Measurements from ENCODE around the gene BIRC2. TPM values are rescaled to one million over a fixed set of nuclear protein-coding genes. Genes with fewer than 3 reads are reported as not detected.
"Not testable (repeated sequence)": the region's sequence is repeated elsewhere in the genome, so short reads cannot be mapped to it uniquely, and the experiment has no call there.

BIRC2 gene
- total and polyA plus RNA-seq, 2 experiments from 2014 or later: 15.3 to 25.2 TPM

GRCh38 chr11:102338479-102339010 lies 8.5 kb upstream of the BIRC2 start (continued):
- TF ChIP-seq ETS1 (IDR thresholded peaks at IDR 0.05): no peak
- TF ChIP-seq POLR2AphosphoS5 (IDR thresholded peaks at IDR 0.05; ENCODE audit: low read depth): no peak

- H3K27me3 ChIP-seq (ENCODE audit: insufficient read depth); H3K36me3 Mint-ChIP-seq (ENCODE audit: low read depth); H3K4me3 ChIP-seq; H3K36me3 ChIP-seq (ENCODE audit: insufficient read depth); DNase-seq (ENCODE audit: low spot score); H3K9me2 ChIP-seq (ENCODE audit: insufficient read depth); H2AFZ ChIP-seq; H3K4me3 Mint-ChIP-seq; H3K27ac Mint-ChIP-seq; H3K79me2 ChIP-seq (replicated peaks; ENCODE audit: insufficient read depth); H3K9me3 Mint-ChIP-seq; H3K4me1 Mint-ChIP-seq; H3F3A ChIP-seq (replicated peaks; ENCODE audit: low read depth); H3K27me3 Mint-ChIP-seq (ENCODE audit: insufficient read depth, low read depth, poor library complexity); H3K4me1 ChIP-seq (ENCODE audit: insufficient read depth); H4K20me1 ChIP-seq (replicated peaks; ENCODE audit: insufficient read depth); H3K4me2 ChIP-seq; ATAC-seq; H3K27ac ChIP-seq (ENCODE audit: low read depth): not testable (repeated sequence)
Measured at GRCh38 chr11:102341311-102341710, 5.7 kb upstream of the BIRC2 start.

GRCh38 chr11:102341844-102342318 lies 5.1 kb upstream of the BIRC2 start:
- no peaks in the 10 kb centered on the region for H3K9me2 ChIP-seq (ENCODE audit: insufficient read depth)
- Mint-ChIP-seq H3K4me3 (no peak overlapping the region), H3K27ac (no peak overlapping the region), H3K4me1 (peaks cover 9% of the 10 kb centered on the region; the same call in 2 of the 3 replicates), H3K9me3 (no peaks in the 10 kb centered on the region), H3K36me3 (ENCODE audit: low read depth) (no peaks in the 10 kb centered on the region), H3K27me3 (ENCODE audit: insufficient read depth, low read depth, poor library complexity) (peaks cover 4% of the 10 kb centered on the region)
- H3F3A ChIP-seq (replicated peaks; ENCODE audit: low read depth): no peaks in the 10 kb centered on the region
- TF ChIP-seq ZNF114 (CRISPR knock-in tag; IDR thresholded peaks at IDR 0.05) (no peak), CTCF (conservative IDR thresholded peaks at IDR 0.05; ENCODE audit: low read depth in 2 of 2) (peak; percentile 92 to 98)
- no peak overlapping the region for H3K4me3 ChIP-seq
- H2AFZ ChIP-seq: no peak overlapping the region
- no peak overlapping the region for H3K27ac ChIP-seq (ENCODE audit: low read depth)
- no peak overlapping the region for H3K4me2 ChIP-seq
- no peaks in the 10 kb centered on the region for H3K79me2 ChIP-seq (replicated peaks; ENCODE audit: insufficient read depth)
- H4K20me1 ChIP-seq (replicated peaks; ENCODE audit: insufficient read depth): no peaks in the 10 kb centered on the region
- DNase-seq (ENCODE audit: low spot score): peak; percentile 94
- no peaks in the 10 kb centered on the region for H3K36me3 ChIP-seq (ENCODE audit: insufficient read depth)
- H3K4me1 ChIP-seq (ENCODE audit: insufficient read depth): peaks cover 5% of the 10 kb centered on the region
- no peaks in the 10 kb centered on the region for H3K27me3 ChIP-seq (ENCODE audit: insufficient read depth)
- peak; percentile 92 for ATAC-seq

GRCh38 chr11:102343809-102344208 lies 3.2 kb upstream of the BIRC2 start:
- no peak overlapping the region for H3K4me3 Mint-ChIP-seq
- 0 out of 2 replicates have a peak, but pooled peaks cover 3% of the 10 kb centered on the region for H4K20me1 ChIP-seq (replicated peaks; ENCODE audit: insufficient read depth)
- no peak overlapping the region for H3K27ac ChIP-seq (ENCODE audit: low read depth)
- no peak for TF ChIP-seq EZH2 (IDR thresholded peaks at IDR 0.05; ENCODE audit: low read depth, unreplicated experiment)
- TF ChIP-seq CTCF (conservative IDR thresholded peaks at IDR 0.05; ENCODE audit: low read depth in 2 of 2): no peak
- TF ChIP-seq ZNF114 (CRISPR knock-in tag; IDR thresholded peaks at IDR 0.05): no peak
- TF ChIP-seq JUNB (IDR thresholded peaks at IDR 0.05; ENCODE audit: unreplicated experiment): no peak
- TF ChIP-seq POLR2AphosphoS5 (IDR thresholded peaks at IDR 0.05; ENCODE audit: low read depth): no peak
- no peak for TF ChIP-seq ZNF331 (CRISPR knock-in tag; IDR thresholded peaks at IDR 0.05; ENCODE audit: low read depth)
- TF ChIP-seq CREB1 (CRISPR knock-in tag; IDR thresholded peaks at IDR 0.05; ENCODE audit: low read depth): no peak

More at GRCh38 chr11:102343809-102344208, 3.2 kb upstream of the BIRC2 start:
- no peak overlapping the region for H3K4me3 ChIP-seq
- no peaks in the 10 kb centered on the region for H3K27me3 ChIP-seq (ENCODE audit: insufficient read depth)
- no peaks in the 10 kb centered on the region for H3K36me3 Mint-ChIP-seq (ENCODE audit: low read depth)
- no peak overlapping the region for H3K4me2 ChIP-seq
- H3K27ac Mint-ChIP-seq: no peak overlapping the region
- DNase-seq (ENCODE audit: low spot score) (no peak), ATAC-seq (no peak)
- H2AFZ ChIP-seq: no peak overlapping the region
- H3F3A ChIP-seq (replicated peaks; ENCODE audit: low read depth): no peaks in the 10 kb centered on the region
- H3K9me3 Mint-ChIP-seq: no peaks in the 10 kb centered on the region
- peaks cover 13% of the 10 kb centered on the region for H3K79me2 ChIP-seq (replicated peaks; ENCODE audit: insufficient read depth)
- H3K27me3 Mint-ChIP-seq (ENCODE audit: insufficient read depth, low read depth, poor library complexity): peaks cover 4% of the 10 kb centered on the region
- H3K9me2 ChIP-seq (ENCODE audit: insufficient read depth): no peaks in the 10 kb centered on the region
- peaks cover 11% of the 10 kb centered on the region for H3K4me1 ChIP-seq (ENCODE audit: insufficient read depth)
- no peaks in the 10 kb centered on the region for H3K36me3 ChIP-seq (ENCODE audit: insufficient read depth)
- peaks cover 14% of the 10 kb centered on the region for H3K4me1 Mint-ChIP-seq

All from GM23338 (cell line).